HG02884 (cell line): ENCODE data around the gene ADAMTS8.

Source experiments
- ATAC-seq: cut with Tn5 transposase; IDR thresholded peaks from one replicate; pipeline ENCODE4 v1.9.1; 2021; ENCODE audit warnings: mild to moderate bottlenecking, moderate library complexity; ENCODE audit not compliant: unreplicated experiment

ADAMTS8 gene

DNA sequence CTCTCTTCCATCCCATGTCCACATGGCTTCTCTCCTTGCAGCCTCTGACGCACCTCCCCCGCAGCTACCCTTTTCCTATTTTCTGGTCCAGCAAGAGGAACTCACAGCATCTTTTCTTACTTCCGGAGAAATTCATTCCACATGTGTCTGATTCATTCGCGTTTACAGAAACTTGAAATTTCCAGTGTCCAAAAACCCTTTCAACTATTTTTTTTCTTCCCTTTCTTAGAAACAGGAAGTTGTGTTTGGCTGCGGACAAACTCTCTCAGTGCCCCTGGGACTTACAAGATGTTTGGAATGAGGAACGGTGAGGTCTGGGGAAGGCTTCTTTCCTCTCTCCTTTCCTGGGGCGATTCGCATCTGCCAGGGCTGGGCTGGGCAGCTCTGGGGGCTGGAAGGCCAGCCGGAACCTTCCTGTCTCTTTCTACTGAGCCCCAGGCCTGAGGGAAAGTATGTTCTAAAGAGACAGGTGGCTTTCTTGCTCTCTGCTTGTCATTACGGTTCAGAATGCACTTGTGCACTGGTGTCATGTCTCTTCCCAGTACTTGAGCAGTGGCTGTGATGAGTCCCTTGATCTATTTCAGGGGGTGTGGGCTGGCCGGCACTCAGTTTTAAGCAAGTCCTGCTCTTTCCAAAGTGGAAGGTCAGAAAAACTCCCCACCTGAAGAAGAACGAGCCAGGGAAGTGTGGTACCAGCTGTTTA, 27.5 kb downstream of the ADAMTS8 start:
- ATAC-seq: no peak

DNA sequence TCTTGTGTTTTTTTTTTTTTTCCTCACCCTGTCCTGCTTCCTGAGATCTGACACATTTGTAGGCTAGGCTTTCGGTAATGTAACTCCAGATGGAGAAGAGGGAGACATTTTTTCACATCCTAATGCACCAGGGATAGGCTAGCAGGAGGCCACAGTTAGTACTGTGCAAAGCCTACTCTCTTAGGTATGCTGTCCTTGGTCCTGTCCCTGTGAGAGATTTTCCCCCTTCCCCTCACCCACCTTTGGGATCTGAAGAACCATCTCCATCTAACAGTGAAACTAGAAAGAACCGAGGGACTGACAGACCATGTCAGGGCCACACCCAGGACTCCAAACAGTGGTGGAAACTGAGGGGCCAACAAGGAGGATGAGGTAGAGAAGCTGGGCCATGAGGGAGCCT, 29.2 kb downstream of the ADAMTS8 start:
- no peak for ATAC-seq

DNA sequence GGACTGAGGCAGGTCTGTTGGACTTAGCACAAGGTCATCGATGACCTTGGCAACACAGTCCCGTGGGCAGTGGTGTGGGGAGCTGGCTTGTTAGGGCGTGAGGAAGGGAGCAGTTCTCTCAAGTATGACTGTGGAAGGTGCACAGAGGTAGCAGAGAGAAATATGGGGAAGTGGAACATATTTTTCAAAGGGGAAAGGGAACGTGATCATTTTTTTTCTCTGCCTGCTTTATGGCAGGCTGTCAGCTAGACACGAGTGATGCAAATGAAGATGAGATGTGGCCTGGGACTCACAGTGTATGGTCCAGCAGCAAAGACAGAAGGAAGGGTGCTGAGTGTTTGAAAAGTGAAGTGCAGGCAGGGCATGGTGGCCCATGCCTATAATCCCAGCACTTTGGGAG, 30.6 kb downstream of the ADAMTS8 start:
- ATAC-seq: no peak

DNA sequence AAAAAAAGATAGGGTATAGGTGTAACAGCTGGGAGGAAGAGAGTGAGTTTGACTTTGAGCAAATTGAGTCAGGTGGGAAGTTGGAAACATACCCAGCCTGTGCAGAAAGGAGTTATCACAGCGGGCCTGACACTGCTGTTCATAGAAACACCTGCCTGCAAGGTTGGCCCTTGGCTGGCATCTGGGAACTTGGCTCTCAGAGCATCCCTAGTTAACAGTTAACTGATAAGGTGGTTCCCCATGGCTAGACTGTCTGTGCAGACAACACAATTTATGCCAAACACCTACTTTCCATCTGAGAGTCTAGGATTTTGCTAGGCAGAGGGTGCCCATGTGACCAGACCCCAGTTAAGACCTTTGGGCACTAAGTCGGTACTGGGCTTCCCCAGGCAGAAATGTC, 31.4 kb downstream of the ADAMTS8 start:
- ATAC-seq: no peak

DNA sequence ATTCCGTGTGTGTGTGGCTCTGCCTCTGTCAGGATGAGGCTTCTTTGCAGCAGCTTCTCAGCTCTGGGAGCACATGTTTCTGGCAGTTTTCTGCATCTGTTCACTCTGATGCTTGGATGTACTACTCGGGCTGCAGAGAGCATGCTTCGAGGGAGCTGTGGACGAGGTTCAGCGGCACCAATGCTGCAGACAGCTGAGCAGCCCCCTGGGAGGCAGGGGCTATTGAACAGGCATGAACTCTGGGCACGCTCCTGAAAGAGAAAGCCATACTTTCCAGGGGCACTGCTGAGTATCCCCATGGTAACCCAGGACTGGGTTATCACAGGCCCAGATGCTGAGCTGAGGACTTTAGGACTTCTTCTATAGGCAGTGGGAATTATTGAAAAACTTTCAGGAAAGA, 33.8 kb downstream of the ADAMTS8 start:
- ATAC-seq: no peak

DNA sequence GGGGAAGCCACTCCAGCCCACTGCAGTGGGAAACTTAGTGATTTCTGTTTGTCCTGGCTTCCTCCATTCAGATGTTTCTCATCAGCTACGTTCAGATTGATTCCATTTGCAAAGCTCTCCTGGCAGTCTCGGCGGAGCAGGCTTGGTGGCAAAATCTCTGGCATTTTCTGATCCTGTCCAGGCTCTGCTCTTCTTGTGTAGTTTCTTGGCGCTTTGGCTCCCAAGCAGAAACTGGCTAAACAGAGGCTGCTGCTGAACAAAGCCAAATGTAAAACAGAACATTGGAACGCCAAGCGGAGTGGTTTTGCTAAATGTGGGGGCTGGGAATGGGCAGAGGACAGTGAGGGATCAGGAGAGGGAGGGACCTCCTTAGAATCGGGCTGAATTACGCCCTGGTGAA, 36.7 kb downstream of the ADAMTS8 start:
- ATAC-seq: no peak

DNA sequence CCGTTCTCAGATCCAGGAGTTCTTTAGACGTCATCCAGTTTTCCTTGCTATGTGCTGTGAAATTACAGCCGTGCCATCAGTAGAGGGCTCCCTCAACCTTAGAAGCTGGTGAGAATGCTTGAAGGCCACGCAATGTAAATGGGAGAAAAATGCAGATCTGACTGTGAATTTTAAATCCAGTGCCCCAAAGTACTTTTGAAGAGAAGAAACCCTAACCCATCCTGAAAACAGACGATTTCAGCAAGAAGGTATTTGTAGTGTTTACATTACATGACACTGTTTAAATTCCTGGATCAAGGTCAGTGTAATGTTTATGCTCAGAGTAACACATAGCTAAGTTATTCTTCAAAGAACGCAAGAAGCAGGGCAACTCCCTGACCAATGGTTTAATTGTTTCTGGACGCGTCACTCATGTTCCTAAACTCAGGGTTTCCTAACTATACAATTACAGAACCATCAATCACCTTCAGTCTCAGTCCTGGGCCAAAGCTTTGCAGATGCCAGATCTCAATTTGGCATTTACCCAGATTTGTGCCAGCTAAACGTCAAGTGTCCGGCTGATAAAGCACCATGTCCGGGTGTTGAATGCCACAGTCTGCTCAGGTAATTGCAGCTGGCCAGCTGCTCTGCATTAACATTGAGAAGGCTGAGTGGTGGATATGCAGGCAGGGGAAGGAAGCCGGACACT, 38.2 kb downstream of the ADAMTS8 start:
- ATAC-seq: no peak

DNA sequence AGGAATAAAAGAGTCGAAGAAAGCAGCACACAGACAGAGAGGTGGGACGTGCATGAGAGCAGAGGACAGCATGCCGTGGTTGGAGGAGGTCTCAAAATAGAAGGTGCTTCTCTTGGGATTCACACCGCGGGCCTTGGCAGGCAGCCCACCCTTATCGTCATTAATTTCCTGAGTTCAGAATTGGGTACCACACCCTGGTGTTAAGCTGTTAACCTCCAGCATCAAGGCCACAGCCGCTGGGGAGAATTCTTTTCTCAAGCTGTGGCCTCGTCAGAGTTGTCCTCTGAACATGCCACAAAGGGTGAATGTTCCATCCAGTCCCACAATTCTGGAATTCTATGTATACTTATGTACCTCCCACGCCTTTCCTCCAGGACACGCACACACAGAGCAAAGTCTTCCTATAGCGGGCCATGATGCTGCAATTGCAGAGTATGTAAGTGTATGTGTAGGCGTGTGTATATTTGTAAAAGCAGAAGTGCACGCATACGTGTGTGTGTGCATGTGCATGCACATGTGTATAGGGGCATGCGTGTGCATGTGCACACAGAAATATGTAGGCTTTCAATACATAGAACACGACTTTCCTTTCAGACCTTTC, 39.0 kb downstream of the ADAMTS8 start:
- no peak for ATAC-seq

DNA sequence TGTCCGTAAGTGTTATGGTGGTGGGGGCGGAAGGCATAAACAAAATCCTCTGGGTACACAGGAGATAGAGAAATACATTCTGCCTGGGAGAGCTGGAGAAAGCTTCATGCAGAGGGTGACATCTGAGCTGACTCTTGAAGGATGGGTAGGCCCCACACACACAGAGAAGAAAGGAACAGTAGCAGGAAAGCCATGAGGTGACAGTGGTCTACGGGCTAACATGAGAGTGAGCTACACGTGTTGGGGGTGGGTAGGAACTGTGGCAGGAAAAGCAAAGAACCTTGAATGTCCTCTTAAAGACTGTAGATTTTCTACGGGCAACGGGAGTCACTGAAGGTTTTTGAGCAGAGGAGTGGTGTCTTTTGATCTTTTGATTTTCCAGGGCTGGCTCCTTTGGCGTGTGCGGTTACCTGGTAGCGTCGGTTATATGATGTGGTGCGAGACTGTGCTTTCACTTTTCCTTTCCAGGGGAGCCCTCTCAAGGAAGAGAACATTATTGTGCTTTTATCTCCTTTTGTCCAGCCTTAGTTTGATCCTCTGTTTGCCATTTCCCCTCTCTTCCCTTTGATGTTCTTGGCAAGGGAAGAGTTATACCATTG, 39.7 kb downstream of the ADAMTS8 start:
- no peak for ATAC-seq

DNA sequence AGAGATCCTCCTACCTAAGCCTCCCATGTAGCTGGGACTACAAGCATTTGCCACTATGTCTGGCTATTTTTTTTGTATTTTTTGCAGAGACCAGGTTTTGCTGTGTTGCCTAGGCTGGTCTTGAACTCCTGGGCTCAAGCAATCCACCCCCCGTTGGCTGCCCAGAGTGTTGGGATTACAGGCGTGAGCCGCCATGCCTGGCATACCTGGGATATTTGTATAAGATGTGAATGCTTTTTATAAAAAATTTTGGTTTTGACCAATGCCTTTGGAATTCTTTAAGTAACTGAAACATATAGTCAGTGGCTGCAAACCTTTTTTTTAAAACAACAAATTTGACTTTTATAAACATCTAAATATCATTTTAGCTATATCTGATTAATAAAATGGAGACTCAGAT, 42.4 kb downstream of the ADAMTS8 start:
- ATAC-seq: no peak

DNA sequence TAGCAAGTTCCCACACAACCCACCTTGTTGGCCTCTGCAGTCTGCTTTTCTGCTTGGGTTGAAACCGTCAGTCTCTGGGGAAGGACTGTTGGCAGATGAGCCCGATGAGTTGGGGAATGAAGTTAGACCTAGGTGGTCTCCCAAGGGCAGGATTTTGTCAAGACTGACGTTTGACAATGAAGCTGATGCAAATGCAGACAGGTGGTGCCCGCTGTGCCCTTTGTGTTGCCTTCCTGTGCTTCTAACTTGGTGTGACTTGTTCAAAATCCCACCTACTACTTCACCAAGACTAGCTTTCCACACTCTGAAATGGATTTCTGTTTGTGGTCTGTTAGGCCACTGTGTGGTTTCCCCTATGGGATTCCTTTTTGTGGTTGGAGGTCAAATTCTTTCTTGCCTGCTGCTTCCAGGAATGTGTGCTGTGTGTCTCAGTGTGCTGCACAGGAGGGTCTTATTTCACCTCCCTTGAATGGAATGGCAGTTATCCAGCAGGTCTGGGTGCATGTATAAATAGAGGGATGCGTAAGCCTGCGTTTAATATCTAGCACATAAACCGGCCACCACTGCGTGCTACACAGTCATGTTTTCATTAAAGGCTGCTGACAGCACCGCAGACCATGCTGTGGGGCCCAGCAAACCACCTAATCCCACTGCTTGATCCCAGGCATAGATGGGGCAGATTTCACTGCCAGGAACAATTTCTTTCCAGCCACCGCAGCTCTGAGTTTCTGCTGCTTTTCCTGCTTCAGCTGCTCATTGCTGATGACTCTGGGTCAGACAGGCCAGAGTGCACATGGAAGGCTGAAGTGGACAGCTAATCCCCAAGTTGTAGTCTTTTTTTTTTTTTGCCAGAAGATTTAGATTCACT, 44.8 kb downstream of the ADAMTS8 start:
- no peak for ATAC-seq

DNA sequence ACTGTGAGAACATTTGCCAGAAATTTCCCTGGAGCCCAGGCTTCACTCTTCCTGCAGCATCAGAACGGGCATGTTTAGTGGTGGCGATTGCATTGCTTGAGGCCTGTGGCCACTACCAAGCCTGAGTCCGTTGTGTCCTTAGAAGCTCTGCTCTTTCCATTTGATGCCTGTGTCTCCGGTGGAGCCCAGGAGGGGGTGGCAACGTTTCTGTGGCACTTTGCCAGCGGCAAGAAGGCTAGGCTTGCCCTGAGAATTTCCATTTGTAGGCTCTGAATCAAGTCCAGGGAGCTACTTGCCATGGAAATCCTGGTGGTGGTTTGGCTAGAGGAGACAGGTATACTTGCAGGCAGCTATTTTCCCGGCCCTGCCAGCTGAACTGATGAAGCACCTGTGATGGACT, 47.1 kb downstream of the ADAMTS8 start:
- no peak for ATAC-seq

DNA sequence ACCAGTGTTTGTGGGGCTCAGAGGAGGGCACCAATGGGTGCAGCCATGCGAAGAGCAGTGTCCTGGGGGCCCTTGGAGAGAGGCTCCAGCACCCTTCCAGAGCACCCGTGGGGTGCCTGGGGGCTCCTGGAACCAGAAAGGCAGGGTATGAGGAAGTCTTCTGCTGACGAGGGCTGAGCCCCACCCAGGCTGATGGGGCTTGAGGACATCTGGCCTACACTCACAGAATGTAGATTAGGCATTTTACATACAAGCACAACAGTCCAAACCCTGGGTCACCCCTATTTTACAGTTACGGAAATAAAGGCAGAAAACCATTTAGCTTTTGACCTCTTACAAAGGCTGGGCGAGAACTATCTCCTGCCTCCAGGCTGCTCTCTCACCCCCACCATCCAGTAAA, 47.6 kb downstream of the ADAMTS8 start:
- ATAC-seq: no peak

DNA sequence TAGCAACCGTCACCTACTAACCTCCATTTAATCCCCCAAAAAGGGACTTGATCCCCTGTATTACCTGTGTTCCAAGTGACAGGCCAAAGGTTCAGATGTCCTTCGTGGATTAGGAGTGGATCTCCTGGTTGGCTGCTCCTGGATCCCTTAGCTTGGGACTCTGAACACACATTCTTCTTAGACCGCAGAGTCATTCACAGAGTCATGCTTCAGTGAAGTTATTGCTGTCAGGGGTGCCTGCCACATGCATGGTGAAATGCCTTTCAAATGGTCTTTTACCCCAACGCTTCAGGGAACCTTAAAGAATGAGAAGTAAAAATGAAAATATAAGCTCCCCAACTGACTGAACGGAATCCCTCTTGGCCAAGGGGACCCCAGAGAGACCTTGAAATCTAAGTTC, 49.1 kb downstream of the ADAMTS8 start:
- no peak for ATAC-seq

DNA sequence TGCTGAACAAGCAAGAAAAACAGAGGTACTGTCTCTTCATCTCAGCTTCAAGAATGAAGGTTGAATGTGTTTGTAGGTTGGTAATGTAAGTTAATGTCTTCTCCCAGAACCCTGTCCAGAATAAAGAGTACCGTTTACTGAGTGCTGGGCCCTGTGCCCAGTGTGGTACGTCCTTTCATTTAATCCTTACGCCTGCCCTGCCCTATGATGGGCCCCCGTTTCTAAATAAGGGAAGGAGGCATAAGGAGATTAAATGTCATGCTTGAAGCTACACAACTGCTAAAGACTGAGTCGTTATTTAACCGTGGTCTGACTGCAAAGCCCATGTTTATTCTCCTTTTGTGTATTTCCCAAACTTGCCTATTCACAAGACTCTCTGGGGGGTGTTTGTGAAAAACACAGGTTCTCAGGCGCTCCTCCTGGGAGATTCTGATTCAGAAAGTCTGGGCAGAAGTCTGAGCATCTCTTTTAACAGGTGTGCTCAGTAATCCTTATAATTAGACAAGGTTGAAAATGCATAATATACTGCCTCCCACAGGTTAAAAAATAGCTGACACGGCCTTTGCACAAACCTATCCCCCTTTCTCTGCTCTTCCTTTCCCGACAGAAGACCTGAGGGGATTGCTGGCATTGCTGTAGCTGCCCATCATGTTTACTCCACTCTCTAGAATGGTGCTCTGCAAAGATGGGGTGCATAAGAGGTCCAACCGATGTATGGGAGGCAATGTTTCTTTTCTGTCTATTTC, 57.4 kb downstream of the ADAMTS8 start:
- ATAC-seq: no peak

DNA sequence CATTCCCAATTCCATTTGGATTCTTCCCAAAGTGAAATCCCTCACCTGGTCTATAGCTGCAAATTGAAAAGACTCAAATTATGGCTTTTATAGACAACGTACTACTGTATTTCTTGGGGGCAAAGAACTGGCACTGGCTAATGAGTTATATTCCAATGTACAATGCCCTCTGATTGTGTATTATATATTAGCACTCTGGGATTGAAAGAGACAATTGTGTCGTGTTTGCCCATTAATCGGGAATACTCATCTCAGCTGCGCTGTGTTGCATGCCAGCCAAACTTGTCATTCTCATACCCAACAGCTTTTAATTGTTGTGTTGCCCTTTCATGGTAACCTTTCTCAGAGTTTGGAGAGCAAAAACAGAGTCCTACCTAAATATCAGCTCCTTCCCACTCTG, 58.7 kb downstream of the ADAMTS8 start:
- no peak for ATAC-seq

DNA sequence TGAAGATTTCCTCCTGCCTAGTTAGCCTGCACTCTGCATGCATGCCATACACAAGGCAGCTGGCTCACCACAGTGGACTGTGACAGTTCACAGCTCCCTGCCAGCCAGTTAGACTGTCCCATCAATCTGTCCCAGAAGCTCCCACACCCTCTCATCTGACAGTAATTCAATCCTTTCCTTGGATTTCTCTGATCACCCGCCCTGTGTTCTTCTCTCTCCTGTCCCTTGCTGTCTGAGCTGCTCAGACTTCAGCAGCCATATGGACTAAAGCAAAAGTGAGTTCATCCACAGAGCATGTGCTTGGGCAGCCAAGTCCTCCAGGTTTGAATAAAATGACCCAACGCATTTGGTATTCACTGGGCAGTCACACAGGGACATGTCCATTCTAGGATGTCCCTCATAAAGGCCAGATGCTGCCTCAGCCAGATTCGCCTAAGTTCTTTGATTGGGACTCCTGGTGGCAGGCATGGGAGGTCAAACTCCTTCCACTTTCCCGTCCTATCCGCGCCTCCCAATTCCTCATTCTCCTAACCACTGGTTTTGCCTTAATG, 59.2 kb downstream of the ADAMTS8 start:
- no peak for ATAC-seq

DNA sequence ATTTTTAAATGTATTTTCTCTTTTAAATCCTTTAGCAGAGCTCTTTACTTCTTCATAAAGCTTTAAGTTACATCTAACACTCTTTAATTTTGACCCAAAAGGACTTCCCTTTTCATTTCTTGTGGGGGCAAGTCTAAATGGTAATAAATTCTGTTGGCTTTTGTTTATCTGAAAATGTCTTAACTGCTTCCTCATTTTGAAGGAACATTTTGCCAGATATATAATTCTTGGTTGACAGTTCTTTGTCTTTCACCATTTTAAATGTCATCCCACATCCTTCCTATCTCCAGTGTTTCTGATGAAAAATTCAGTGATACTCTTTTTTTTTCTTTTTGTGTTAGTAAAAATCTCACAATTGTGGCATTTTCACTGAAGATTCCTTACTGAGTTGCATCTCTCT, 69.0 kb downstream of the ADAMTS8 start:
- ATAC-seq: no peak

DNA sequence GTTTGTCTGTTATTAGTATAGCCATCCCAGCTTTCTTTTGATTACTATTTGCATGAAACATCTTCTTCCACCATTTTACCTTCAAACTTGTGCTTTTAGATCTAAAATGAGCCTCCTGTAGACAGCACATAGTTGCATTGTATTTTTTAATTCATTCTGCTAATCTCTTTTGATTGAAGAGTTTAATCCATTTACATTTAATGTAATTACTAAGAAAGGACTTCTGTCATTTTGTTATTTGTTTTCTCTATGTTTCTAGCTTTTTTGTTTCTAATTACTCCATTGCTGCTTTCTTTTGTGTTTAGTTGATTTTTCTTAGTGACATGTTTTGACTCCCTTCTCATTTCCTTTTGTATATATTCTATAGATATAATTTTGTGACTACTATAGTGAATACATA, 70.0 kb downstream of the ADAMTS8 start:
- ATAC-seq: no peak
